Effector CD8-positive, alpha-beta T cell (primary cell): ENCODE data around the gene CD79A.

Source experiments
- DNase-seq: peaks from one replicate; lab custom pipeline; 2025; lab: John Stamatoyannopoulos, UW

The CD79A gene

DNA sequence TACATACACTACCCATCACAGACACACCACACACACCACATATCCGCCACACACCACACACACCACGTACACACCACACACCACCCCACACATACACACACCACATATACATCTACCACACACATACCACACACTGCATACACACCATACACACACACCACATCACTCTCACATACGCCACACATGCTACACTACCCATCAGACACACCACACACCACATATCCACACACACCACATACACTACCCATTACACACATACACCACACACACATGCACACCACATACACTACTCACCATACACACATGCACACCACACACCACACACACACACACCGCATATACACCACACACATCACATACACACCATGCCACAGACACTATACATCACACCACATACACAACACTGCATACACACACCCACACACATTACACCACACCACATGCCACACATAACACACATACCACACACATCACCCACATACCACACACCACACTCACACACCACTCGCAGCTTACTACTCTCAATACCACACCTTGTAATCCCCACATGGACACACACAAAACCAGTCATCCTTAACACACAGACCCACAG is 41.7 kb downstream of the CD79A start:
- DNase-seq = no peak

DNA sequence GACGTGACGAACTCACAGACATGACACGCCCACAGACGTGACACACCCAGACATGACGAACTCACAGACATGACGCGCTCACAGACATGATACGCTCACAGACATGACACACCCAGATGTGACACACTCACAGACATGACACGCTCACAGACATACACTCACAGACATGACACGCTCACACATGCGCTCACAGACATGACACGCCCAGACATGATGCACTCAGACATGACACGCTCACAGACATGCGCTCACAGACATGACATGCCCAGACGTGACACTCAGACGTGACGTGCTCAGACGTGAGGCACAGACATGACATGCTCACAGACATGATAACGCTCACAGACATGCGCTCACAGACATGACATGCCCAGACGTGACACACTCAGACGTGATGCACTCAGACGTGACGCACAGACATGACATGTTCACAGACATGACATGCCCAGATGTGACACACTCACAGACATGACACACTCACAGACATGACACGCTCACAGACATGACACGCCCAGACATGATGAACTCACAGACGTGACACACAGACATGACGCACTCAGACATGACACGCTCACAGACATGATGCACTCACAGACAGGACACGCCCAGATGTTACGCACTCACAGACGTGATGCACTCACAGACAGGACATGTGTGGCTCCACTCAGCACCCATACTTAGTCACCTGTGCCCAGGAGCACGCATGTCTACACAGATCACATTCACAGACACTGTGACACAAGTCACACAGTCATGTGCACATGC is 43.1 kb downstream of the CD79A start:
- no peak for DNase-seq

DNA sequence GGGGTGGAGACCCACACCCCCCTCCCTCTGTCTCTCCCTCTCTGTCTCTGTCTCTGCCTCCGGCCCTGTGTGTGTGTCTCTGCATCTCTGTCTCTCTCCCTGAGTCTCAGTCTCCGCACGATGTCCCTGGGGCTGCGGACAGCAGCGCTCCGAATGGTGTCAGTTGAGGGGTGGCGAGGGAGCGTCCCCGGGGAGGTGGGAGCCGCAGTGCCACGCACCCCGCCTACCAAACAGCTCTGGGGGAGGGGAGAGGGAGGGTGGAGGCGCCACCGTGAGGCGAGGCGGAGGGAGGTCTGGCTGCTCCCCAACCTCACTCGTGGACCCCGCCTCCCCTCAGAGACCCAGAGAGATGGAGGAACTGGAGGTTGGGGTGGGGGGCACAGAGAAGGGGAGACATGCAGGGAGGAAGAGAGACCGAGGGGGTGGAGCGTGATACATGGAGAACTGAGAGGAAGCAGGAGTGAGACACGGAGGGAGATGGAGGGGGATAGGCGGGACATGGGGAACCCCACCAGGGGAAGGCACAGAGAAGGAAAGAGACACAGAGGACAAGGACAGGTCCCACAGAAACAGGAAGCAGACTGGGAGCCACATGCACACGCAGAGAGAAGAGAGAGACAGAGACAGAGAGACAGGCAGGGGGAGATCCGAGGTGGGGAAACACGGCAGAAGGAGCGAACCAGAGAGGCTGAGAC is 44.0 kb downstream of the CD79A start:
- DNase-seq = no peak

DNA sequence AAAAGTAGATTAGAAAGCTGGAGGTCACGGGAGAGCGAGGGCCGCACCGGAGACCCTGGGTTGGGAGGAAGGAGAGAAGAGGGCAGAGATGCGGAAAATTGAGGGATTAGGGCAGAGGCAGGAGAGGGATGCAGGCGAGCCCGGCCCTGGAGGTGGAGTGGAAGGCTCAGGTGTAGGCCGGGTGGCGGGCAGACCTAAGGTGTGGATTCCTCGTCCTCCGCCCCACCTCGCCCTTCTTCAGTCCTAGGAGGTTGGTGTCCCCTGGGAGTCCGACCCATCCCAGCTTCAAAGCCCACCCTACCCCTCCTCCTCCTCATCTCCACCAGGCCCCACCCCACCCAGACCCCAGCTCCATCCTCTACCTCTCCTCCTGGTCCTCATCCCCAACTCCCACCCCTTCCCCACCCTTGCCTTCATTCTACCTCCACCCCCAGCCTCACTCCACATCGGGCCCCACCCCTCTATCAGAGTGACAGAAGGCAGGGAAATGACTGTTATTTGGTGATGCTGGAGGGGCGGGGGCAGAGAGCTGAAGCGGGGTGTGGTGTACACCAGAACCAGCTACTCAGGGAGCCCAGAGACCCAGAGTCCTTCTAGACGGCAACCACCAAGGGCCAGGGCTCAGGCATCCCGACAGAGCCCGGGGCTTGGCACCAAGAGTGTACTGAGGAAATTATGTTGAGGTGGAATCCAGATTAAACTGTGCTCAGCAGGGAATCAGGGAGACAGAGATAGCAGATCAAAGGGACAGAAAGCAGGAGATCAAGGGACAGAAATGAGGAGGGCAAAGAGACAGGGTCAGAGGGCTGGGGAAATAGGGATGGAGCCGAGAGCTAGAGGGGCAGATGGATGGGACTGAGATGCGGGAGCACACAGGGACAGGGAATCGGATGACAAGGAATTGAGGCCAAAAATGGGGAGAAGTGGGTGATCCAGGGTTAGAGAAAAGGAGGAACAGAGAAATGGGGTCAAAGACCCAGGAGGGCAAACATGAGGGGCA is 44.8 kb downstream of the CD79A start:
- DNase-seq = no peak

DNA sequence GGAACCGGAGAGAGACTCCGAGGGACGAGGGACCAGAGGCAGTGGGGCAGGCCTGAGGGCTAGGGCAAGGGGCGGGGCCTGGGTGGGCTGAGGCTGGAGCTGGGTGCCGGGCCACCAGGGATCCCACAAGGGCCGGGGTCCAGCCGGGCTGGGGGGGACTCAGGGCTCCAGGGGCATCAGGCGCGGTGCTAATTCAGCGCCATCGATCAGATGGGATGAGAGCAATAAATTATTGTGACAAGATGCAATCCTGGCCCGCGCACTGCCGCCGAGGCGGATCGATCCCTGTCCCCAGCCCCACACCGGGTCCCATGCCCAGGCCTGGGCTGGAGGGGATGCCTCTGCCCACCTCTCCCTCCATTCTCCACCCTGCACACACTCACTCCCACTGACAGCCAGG is 45.5 kb downstream of the CD79A start:
- no peak for DNase-seq

DNA sequence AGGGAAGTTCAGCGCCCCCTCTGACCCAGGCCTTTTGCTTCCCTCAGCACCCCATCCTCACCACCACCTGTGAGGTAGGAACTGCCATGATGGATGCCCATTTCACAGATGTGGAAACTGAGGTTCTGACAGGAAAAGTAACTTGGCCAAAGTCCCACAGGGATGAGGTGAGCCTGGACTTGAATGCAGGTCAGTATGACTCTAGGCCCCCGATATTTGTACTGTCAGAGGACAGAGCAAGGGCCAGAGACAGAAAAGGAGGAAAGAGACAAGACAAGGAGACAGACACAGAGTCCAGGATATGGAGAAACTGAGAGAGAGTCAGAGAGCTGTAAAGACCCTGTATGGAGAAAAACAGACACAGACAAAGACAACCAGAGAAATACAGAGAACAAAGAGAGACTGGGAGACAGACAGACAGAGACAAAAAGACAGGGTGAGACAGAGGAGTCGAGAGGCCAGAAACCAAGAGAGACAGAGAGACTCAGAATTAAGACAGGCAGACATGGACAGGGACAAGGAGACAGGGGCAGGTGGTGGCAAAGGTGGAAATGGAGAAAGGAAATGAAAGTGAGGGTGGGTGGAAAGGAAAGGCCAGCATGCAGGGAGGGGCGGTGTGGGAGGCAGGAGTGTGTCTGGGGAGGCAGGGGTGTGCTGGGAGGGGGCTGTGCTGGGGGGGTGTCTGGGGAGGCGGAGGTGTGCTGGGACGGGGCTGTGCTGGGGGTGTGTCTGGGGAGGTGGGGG is 46.1 kb downstream of the CD79A start:
- DNase-seq = no peak

DNA sequence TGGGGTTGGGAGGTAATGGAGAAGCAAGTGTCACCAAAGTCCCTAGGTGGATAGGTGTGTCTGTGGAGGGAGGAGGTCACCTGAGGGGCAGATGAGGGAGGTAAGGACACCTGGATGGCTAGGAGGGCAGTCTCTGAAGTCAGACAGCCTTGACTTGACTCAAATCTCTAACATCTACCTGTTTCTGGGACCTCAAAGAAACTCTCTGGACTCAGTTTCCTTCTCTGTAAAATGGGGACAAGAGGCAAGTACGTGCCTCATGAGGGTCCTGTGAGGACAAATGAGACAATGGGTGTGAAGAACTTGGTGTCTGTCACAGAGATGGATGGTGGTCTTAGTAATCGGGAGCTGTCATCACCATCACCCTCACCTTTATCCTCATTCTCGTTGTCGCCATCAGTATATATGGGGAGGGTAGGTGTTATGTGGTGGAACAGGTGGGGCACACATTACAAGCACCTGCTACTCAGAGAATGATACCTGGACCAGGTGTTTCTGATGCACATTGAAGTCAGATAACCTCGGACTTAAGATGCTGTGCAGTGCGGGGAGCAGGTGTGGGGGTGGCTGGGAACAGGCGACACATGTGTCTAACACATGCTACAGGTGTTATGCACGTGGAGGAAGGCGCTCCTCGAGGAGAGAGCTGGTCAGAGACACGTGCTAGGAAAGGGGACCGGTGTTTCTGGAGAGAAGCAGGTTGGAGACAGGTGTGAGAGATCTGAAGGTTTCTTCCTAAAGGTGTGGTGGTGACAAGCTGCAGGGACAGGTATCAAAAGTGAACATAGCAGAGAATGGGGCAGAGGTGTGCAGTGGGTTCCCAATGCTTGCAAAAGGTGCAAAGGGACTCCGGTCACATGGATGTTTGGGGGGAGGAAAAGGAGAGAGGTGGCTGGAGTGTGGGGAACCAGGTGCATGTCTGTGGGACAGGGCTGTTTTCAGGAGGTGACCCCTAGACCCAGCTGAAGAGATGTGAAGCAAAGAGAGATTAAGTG is 47.4 kb downstream of the CD79A start:
- DNase-seq = no peak

DNA sequence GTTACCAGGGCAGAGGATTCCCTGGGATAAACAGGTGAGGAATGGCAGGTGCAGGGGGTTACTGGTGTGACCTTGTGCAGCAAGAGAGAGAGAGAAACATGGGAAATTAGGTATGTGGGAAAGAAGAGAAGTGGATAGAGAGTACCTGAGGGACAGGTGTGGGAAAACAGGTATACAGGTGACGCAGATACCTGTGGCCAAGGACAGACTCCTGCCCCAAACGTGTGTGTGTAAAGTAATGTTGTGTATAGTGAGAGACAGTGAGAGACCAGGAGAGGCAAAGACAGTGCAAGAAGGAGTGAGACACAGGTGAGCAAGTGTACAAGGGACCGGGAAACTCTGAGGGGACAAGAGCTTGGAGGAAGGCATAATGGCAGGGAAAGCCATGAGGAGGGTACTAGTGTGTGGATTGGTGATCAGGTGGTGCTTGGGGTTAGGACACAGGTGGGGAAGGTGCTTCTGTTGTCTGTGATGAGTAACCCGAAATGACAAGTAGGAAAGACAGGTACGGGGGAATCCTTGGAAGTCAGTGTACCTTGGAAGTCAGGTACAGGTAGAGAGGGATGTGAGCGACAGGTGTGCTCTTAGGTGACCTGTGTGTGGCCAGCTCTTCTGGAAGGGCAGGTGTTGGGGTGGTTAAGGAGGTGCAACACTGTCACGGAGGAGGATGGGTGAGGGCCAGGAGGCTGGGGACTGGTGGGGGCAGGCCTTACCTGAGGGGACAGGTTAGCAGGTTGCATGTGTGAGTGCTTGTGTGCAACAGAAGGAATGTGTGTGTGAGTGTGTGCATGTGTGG is 48.3 kb downstream of the CD79A start:
- DNase-seq = no peak

DNA sequence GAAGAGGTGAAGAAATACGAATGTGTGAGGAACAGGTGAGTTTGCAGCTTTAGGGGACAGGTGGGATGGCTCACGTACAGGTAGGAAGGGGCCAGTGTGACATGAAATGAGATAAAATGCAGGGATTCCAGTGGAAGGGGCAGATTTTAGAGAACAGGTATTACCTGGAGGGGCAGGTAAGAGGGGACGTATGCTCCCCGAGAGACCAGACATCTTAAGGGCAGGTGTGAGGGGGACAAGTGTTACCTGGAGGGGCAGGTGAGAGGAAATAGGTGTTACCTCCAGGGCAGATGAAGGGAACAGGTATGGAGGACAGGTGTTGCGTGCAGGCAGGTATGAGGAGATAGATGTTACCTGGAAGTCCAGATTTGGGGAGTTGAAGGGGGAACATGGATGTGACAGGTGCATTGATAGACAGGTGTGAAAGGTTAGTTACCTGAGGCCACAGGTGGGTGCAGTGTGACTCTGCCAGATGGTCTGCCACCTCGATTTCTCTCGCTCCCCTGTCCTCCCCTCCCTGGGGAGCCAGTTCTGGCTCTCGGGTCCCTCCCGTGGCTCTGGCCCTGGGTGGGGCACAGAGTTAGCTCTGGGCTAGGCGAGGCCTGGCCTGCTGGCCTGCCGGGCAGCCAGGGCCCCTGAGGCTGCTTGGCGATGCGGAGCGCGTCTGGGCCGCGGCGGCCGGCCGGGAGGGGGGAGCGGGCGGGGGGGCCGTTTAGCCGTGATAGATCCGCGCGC is 49.1 kb downstream of the CD79A start:
- DNase-seq = no peak

DNA sequence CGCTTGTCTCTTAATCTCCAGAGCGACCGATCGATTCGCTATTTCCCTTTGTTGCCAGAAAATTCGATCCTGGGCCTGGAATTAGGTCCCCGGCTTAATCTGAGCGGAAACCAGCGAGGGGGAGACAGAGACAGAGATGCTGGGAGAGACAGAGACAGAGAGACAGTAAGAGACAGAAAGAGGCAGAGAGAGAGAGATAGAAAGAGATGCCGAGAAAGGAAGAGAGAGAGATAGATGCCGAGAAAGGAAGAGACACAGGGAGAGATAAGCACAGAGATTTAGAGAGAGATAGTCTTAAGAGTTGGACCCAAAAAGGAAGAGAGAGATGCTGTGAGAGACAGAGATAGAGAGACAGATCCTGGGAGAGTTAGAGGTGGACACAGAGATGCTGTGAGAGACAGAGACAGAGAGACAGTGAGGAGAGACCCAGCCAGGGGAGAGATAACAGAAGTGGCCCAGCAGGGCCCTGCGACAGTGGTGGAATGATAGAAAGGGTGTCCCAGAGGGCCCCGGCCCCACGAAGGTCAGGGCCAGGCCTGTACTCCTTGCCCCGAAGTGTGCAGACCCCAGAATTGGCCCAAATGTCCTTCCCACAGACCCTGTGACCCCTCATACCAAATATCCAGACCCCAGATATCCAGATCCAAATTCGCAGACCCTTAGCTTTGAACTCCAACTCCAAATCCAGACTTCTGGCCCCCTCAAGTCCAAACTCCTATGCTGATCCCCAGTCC is 49.9 kb downstream of the CD79A start:
- no peak for DNase-seq

DNA sequence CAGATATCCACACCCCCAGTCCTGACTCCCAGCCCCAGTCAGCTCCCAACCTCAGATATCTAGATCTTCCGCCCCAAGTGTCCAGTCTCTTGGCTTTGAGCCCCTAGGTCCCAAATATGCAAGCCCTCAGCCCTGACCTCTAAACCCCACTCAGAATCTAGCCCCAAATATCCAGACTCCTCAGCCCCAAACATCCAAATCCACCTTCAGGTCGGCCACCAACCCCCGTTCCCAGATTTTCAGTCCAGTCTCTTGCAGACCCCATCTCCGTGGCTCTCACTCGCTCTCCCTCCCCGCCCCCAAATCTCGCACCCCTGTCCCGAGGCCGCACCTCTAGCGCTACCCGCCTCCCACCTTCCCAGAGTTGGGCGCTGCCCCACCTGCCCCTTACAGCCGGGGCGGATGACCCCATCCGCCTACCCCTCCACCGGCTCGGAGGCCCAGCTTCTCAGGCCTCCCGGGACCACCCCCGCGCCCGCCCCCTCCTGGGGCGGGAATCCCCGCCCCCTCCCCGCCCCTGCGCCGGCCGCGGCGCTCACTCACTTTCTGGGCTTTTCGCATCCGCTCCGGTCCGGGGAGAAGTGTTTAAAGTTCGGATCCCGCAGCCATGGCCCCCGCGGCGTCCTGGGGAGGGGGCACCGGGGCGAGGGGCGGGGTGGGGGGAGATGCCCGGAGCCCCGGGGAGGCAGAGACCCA is 50.6 kb downstream of the CD79A start:
- DNase-seq = peak; percentile 23

DNA sequence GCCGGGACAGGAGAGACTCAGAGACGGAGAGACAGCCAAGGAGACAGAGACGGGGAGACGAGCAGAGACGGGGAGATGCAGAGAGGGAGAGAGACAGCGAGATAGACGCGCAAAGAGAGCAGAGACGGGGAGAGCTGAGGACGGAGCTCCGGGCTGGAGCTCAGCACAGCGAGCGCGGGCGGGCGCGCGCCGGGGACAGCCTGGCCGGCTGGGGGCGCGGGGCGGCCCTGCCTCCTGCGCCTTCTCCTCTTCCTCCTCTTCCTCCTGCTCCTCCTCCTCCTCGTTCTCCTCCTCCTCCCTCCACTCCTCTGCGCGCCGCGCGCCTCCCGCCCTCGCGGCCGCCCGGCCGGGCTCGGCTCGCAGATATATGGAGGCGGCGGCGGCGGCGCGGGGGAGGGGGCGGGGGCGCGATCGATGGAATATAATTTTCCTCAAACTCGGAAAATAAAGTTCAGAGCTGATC is 51.2 kb downstream of the CD79A start, which contains the start of gene ERFL:
Gene ERFL, minus strand, starts transcription at position 229 of the 463 bp plus-strand sequence. CDS start 15,530 bp downstream, outside the sequence.
- DNase-seq = no peak

DNA sequence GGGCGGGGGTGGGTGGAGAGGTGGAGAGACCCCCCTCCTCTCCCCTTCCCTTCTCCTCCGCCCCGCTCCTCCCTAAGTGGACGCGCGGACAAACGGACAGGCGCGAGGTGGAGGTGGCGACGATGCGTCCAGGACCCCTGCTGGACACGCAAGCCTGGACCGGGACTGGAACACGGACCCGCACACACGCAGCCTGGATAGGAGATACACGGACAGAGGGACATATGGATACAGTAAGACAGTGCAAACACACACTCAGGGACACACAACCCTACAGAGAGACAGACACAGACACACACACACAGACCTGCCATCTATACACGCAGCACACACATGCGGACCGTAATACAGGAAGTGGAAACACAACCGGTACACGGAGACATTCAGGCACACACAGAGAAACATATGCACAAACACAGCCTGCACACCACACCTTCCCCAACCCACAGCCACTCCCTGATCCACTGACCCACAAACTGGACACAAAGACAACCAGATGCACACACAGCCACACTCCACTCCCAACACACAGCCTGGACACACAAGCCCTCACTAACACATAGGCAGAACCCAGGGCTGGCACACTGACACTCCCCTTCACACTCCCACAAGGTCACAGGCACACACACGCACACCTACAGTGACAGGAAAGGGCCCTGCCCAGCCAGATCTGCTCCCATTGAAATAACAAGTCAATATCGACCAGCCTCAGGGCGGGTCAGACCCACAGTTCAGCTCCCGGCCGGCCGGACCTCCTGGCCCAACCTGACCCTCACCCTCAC is 51.9 kb downstream of the CD79A start:
- DNase-seq = peak; percentile 14

DNA sequence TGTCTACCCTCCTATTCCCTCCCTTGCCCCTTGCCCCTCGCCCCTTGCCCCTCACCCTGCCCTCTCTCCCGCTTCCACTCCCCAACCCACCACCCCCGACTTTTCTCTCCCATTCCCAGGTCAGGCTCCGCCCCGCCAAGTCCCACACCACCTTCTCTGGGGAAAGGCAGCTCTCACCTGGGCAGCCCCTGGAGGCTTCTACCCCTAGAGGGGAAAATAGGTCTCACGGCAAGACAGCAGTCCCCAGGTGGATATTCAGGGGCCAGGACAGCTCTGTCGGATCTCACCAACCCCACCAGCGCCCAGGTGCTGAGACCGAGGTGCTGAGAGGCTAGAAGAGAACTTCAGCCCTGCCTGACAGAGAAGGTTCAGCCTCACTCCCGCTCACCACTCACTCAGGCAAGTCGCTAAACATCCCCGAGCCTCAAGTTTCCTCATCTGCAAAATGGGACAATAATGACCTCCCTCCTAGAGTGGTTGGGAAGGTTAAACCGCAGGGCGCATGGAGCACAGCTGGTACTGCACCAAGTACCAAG is 52.5 kb downstream of the CD79A start:
- DNase-seq = no peak

DNA sequence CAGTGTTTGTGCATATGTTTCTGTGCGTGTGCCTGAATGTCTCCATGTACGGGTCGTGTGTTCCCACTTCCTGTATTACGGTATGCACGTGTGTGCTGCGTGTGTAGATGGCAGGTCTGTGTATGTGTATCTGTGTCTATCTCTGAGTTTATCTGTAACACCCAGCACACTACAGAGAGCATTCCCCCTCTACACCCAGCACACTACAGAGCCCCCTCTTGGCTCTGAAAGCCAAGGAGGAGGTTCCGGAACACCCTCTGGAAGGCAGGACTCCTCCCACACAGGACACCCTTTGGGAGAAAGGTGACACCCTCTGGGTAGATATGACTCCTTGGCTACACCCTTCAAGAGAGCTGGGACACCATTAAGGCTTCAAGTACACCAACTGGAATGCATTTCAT is 53.2 kb downstream of the CD79A start:
- no peak for DNase-seq
